ENCODE results near the gene SNX25. TPM values are rescaled to one million over a fixed set of nuclear protein-coding genes. Genes with fewer than 3 reads are reported as not detected.

The SNX25 gene
- total RNA-seq, 2 experiments from 2014 or later, result 18.9 to 21.6 TPM

DNA sequence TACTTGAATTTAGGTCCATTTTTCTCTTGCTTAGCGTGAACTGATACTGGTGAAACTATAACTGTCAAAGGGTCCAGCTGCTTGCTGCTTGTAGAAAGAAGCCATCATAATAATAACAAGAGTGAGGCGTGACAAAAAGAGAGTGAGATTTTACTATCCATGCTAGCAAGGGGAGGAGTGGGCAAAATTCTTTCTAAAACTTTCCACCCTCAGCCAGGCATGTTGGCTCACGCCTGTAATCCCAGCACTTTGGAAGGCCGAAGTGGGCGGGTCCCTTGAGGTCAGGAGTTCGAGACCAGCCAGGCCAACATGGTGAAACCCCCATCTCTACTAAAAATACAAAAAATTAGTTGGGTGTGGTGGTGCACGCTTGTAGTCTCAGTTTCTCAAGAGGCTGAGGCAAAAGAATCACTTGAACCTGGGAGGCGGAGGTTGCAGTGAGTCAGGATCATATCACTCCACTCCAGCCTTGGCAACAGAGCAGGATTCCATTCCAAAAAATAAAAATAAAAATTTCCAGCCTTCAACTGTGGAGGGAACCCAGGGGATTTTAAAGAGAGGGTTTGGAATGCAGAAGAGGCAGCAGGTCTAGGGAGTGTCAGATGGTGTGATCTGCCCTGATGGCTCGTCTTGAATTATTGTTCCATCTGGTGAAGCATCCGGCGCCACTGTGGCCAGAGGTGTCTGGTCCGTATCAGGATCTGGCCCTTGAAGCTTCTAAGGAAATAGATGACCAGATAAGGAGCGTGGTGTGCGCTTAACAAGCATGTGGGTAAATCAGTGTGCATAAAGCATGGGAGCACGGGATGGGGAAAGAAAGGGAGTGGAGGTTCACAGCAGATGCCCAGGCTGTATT lies 134.6 kb downstream of the SNX25 start:
- no peak overlapping the region for H3K4me3 Mint-ChIP-seq
- intact Hi-C loops (cut with micrococcal nuclease), result loop anchor here (1.0 to 5.0 kb wide), 5 partner anchors 50 to 922 kb away; partner anchors contain the start of gene CFAP97
- H3K4me1 Mint-ChIP-seq (ENCODE audit: low read depth), result peaks cover 65% of the 10 kb centered on the region
- no peaks in the 10 kb centered on the region for H3K9me3 Mint-ChIP-seq
- ChIA-PET CTCF (no interaction called here), POLR2A (no interaction called here)
- H3K36me3 Mint-ChIP-seq, result peaks cover 26% of the 10 kb centered on the region
- H3K27ac Mint-ChIP-seq, result peak overlapping the region; percentile 79
- H3K27me3 Mint-ChIP-seq, result no peaks in the 10 kb centered on the region
- DNase-seq, result peak; percentile 33

DNA sequence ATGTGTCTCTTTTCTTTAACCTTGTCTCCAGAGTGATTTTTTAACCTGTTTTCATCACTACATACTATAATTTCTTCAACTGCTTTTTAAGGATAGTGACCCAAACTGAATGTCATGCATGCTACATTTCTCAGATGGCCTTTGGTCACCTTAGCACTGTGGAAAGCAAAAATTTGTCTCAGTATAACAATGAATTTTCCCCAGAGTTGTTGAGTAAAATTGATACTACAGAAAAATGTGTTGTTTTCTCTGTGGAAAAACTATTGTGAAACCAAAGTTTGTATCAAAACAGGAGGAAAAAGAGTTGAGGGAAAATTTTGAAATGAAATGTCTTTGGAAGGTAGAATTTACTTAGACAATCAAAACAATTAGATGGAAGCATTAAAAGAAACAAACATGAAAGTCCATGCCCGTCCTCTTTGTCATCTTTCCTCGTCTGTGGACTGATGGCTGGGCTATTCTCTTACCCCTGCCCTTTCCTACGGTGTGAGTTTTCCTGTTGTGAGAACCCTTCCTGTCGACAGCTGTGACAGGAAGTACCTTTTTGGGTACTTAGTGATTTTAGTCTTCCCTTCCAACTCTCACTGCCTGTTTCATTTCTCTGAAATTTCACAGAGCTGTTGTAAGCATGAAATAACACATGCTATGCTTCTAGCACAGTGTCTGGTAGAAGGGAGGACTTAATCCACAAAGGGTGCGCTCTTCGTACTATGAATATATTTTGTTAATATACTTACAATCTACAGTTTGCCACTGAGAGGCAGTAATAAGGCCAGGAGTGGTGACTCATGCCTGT lies 135.5 kb downstream of the SNX25 start:
- Mint-ChIP-seq H3K36me3 (peaks cover 32% of the 10 kb centered on the region), H3K27ac (peak overlapping the region; percentile 79)
- intact Hi-C loops (cut with micrococcal nuclease), result loop anchor here (1.0 to 5.0 kb wide), 4 partner anchors 49 to 923 kb away; partner anchors contain the start of gene CFAP97

DNA sequence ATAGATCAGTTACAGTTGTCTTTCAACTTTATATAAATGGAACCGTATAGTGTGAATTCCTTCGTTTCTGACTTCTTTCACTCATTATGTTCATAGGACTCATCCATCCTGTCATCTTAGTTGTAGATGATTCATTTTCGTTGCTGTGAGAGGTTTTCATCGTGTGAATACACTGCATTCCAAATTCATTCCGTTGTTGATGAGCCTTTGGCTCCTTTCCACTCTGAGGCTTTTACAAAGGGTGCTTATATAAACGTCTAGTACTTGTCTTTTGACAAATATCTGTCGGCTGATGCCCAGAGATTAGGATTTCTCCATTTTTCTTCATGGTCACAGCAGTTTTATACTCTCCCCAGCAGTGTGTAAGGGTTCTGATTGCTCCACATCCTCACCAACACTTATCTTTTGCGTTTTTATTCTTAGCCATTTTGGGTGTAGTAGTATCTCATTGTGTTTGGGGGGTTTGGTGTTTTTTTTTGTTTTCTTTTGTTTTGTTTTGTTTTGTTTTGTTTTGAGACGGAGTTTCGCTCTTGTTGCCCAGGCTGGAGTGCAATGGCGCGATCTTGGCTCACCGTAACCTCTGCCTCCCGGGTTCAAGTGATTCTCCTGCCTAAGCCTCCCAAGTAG lies 137.7 kb downstream of the SNX25 start:
- DNase-seq, result no peak
- intact Hi-C loops (cut with micrococcal nuclease), result no loop called here
- Mint-ChIP-seq H3K27me3 (no peaks in the 10 kb centered on the region), H3K9me3 (no peaks in the 10 kb centered on the region), H3K36me3 (peaks cover 47% of the 10 kb centered on the region), H3K4me1 (ENCODE audit: low read depth) (peaks cover 34% of the 10 kb centered on the region), H3K27ac (no peak overlapping the region), H3K4me3 (no peak overlapping the region)
- ChIA-PET POLR2A (no interaction called here), CTCF (no interaction called here)

More for the DNA sequence above, 135.5 kb downstream of the SNX25 start:
- H3K4me3 Mint-ChIP-seq, result no peak overlapping the region
- H3K9me3 Mint-ChIP-seq, result no peaks in the 10 kb centered on the region
- DNase-seq, result no peak
- ChIA-PET POLR2A (no interaction called here), CTCF (interaction anchor here (1.1 kb wide), 1 partner anchor 10 kb away, joined by 4 read pairs; no protein-coding TSS in a partner anchor)
- H3K27me3 Mint-ChIP-seq, result no peaks in the 10 kb centered on the region
- peaks cover 56% of the 10 kb centered on the region for H3K4me1 Mint-ChIP-seq (ENCODE audit: low read depth)

DNA sequence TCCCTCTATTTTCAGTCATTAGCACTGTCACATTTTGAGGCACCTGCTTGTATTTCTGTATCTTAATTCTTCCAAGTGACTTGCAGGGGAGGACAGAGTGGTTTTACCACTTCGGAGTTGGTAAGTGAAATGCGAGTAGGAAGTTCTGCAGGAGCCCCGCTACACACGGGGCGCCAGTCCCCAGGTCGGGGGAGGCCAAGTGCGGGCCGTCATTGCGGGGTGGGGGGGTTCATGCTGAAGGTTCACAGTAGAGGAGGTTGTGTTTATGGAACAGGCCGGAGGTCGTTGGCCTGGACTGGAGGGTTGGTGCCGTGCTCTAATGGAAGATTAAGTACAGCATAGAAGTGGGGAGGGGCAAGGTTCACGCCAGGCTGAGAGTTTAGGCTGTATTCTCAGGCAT lies 142.3 kb downstream of the SNX25 start:
- Mint-ChIP-seq H3K36me3 (peaks cover 51% of the 10 kb centered on the region), H3K4me1 (ENCODE audit: low read depth) (peaks cover 3% of the 10 kb centered on the region), H3K9me3 (no peaks in the 10 kb centered on the region), H3K27ac (no peak overlapping the region), H3K4me3 (no peak overlapping the region), H3K27me3 (no peaks in the 10 kb centered on the region)
- no peak for DNase-seq
- ChIA-PET POLR2A (no interaction called here), CTCF (no interaction called here)
- intact Hi-C loops (cut with micrococcal nuclease), result no loop called here

DNA sequence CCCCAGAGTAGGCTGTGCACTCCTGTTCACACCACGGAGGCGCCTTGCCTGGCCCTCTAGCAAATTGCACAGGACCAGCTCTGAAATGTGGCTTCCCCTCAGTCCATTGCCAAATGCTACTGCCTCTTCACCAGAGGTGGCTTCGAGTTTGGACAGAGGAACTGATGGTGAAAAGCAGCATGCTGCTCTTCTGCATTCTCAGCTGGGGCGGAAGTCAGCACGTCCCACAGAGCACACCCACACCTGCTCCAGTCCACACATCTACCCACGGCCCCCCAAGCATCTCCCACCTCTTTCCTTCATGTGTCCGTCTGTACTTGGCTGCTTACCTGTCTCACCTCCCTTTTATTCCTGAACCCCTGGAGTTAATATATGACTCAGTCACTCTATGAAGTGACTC lies 142.8 kb downstream of the SNX25 start:
- DNase-seq, result no peak
- intact Hi-C loops (cut with micrococcal nuclease), result no loop called here
- no peak overlapping the region for H3K4me3 Mint-ChIP-seq
- H3K4me1 Mint-ChIP-seq (ENCODE audit: low read depth), result peaks cover 4% of the 10 kb centered on the region
- peaks cover 46% of the 10 kb centered on the region for H3K36me3 Mint-ChIP-seq
- no peak overlapping the region for H3K27ac Mint-ChIP-seq
- no peaks in the 10 kb centered on the region for H3K27me3 Mint-ChIP-seq
- POLR2A ChIA-PET, result no interaction called here
- no peaks in the 10 kb centered on the region for H3K9me3 Mint-ChIP-seq
- CTCF ChIA-PET, result no interaction called here

DNA sequence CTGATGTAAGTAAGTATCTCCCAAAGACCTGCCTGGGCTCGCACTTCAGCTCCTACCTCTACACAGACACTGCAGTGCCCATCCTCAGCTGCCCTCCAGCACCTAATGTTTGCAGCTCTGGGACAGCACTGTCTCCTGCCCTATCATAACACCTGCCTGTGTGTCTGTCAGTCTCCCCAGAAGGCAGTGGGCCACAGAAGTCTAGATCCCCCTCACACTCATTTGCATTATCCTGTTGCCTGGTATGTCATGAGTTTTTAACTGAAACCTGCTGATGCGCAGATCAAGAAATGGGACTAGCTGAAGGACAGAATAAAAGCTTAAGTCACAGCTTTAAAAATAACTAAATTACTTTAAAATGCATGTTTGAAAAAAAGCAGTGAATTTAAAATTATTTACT lies 143.3 kb downstream of the SNX25 start:
- peaks cover 9% of the 10 kb centered on the region for H3K4me1 Mint-ChIP-seq (ENCODE audit: low read depth)
- no peak overlapping the region for H3K4me3 Mint-ChIP-seq
- H3K27ac Mint-ChIP-seq, result no peak overlapping the region
- no peaks in the 10 kb centered on the region for H3K27me3 Mint-ChIP-seq
- no peaks in the 10 kb centered on the region for H3K9me3 Mint-ChIP-seq
- ChIA-PET POLR2A (no interaction called here), CTCF (no interaction called here)
- DNase-seq, result no peak
- intact Hi-C loops (cut with micrococcal nuclease), result no loop called here
- peaks cover 46% of the 10 kb centered on the region for H3K36me3 Mint-ChIP-seq

DNA sequence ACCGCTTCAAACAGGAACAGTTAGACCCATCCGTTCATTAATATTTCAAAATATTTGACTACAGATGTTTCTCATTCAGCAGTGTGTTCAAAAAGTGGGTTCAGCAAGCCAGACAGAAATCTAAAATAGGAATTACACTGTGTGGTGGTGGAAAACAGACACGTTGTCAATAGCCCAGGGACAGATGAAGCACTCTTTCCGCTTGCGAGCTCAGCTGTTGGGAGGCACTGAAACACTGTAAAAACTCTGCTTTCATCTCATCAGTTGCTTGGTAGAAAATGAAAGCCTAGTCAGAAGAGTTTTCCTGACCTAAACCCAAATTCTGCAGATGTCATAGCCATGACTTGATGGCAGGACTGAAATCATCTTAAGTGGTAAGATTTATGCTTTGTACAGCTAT lies 147.8 kb downstream of the SNX25 start:
- CTCF ChIA-PET, result no interaction called here
- intact Hi-C loops (cut with micrococcal nuclease), result loop anchor here (5.0 kb wide), 1 partner anchor 40 kb away; the partner anchor contains the start of genes ANKRD37 and LRP2BP
- no peak overlapping the region for H3K4me3 Mint-ChIP-seq
- no peaks in the 10 kb centered on the region for H3K9me3 Mint-ChIP-seq
- peaks cover 11% of the 10 kb centered on the region for H3K4me1 Mint-ChIP-seq (ENCODE audit: low read depth)
- DNase-seq, result peak; percentile 48
- POLR2A ChIA-PET, result no interaction called here
- peak overlapping the region; percentile 7 for H3K27ac Mint-ChIP-seq
- H3K27me3 Mint-ChIP-seq, result no peaks in the 10 kb centered on the region
- peaks cover 18% of the 10 kb centered on the region for H3K36me3 Mint-ChIP-seq

DNA sequence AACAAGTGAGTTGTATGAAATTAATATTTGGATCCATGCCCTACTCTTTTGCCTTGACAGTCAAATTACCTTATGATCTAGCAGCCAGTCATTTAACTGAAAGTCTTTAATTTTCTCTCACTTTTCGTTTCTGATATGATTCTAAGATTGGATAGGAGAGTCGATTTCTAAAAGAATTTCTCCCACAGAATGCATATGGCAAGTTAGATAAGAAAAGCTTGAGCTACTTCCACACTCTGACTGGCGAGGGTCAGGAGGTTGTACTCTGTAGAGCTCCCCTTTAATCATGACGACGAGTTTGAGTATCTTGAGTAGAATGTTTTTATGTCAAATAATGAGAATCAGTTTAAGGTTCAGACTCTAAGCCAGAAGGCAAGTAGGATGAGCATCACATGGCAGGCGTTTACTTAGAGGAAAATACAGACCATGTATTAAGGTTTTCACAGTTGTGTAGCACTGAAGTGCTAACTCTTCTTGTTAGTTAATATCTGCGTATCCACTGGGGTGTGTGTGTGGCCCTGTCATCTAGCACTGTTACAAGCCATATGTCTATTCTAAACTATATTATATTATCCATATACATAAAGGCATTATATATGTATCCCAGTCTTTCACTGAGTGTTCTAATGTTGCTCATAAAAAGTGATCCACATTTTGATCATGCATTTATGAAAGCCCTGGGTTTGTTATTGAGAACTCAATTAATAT lies 148.5 kb downstream of the SNX25 start:
- Mint-ChIP-seq H3K4me3 (no peak overlapping the region), H3K4me1 (ENCODE audit: low read depth) (peaks cover 11% of the 10 kb centered on the region), H3K9me3 (no peaks in the 10 kb centered on the region), H3K36me3 (peaks cover 15% of the 10 kb centered on the region), H3K27me3 (no peaks in the 10 kb centered on the region), H3K27ac (no peak overlapping the region)
- no peak for DNase-seq
- ChIA-PET CTCF (no interaction called here), POLR2A (no interaction called here)
- intact Hi-C loops (cut with micrococcal nuclease), result loop anchor here (5.0 kb wide), 1 partner anchor 39 kb away; the partner anchor contains the start of genes ANKRD37 and LRP2BP

DNA sequence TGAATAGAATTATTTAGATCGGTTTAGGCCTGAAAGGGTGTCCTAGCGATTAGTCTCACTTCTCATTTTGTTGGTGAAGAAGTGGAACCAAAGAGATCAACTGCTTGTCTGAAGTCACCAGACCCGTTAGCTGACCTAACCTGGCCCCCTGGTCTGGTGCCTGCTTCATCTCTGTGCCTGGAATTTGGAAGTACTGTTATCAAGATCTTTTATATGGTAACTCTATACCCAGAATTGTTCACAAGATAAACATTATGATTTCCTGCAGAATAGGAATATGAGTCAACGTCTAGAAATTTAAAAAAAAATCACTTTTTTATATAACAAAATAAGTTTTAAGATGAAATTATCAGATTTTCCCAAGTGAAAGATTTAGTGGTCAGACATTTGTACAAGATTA lies 149.1 kb downstream of the SNX25 start:
- peaks cover 11% of the 10 kb centered on the region for H3K4me1 Mint-ChIP-seq (ENCODE audit: low read depth)
- intact Hi-C loops (cut with micrococcal nuclease), result loop anchor here (5.0 kb wide), 1 partner anchor 39 kb away; the partner anchor contains the start of genes ANKRD37 and LRP2BP
- CTCF ChIA-PET, result no interaction called here
- POLR2A ChIA-PET, result no interaction called here
- H3K27ac Mint-ChIP-seq, result no peak overlapping the region
- no peaks in the 10 kb centered on the region for H3K9me3 Mint-ChIP-seq
- H3K4me3 Mint-ChIP-seq, result no peak overlapping the region
- H3K36me3 Mint-ChIP-seq, result peaks cover 13% of the 10 kb centered on the region
- no peaks in the 10 kb centered on the region for H3K27me3 Mint-ChIP-seq
- no peak for DNase-seq

DNA sequence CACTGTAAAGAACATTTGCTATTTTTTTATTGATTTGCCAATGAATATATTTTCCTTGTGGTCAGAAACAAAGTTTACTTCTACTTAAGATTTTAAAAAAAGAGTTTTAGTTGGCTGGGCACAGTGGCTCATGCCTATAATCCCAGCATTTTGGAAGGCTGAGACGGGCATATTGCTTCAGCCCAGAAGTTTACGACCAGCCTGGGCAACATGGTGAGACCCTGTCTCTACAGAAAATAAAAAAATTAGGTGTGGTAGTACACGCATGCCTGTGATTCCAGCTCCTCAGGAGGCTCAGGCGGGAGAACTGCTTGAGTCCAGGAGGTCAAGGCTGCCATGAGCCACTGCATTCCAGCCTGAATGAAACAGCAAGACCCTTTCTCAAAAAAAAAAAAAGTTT lies 149.6 kb downstream of the SNX25 start:
- peaks cover 11% of the 10 kb centered on the region for H3K36me3 Mint-ChIP-seq
- no peaks in the 10 kb centered on the region for H3K27me3 Mint-ChIP-seq
- ChIA-PET CTCF (no interaction called here), POLR2A (no interaction called here)
- H3K4me1 Mint-ChIP-seq (ENCODE audit: low read depth), result peaks cover 11% of the 10 kb centered on the region
- DNase-seq, result no peak
- H3K4me3 Mint-ChIP-seq, result no peak overlapping the region
- intact Hi-C loops (cut with micrococcal nuclease), result loop anchor here (5.0 kb wide), 1 partner anchor 38 kb away; the partner anchor contains the start of genes ANKRD37 and LRP2BP
- no peak overlapping the region for H3K27ac Mint-ChIP-seq
- no peaks in the 10 kb centered on the region for H3K9me3 Mint-ChIP-seq

DNA sequence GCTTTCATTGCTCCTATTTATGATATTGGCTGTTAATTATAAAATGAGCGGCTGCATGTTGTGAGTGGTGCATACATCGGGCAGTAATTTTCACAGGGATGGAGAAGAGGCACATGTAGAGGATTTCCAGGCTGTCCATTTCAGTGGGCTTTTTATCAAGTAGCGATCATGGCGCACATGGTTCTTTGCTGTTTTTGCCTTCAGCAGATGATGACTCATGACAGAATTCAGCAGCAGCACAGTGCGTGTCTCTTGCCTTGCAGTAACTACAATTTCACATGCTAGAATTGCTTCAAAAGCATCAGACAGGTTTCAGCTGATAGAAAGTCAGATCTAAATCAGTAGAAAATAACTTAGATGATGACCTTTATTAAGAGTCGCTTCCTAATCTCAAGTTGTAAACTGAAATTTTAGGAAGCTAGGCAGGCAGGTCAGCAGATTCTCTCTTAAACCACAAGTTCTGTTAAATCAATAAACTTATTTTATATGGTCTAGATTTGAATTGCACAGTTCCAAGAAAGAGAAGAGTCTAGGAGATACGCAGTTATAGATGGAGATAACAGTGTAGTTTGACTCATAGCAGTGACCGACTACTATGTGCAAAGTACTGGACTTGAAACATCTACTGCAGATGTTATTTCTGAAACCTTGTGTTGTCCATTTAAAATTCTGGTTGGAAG lies 150.5 kb downstream of the SNX25 start:
- H3K27me3 Mint-ChIP-seq, result no peaks in the 10 kb centered on the region
- no peak overlapping the region for H3K4me3 Mint-ChIP-seq
- ChIA-PET CTCF (no interaction called here), POLR2A (no interaction called here)
- no peak overlapping the region for H3K27ac Mint-ChIP-seq
- DNase-seq, result no peak
- H3K9me3 Mint-ChIP-seq, result no peaks in the 10 kb centered on the region
- peaks cover 11% of the 10 kb centered on the region for H3K4me1 Mint-ChIP-seq (ENCODE audit: low read depth)
- intact Hi-C loops (cut with micrococcal nuclease), result loop anchor here (5.0 kb wide), 1 partner anchor 37 kb away; the partner anchor contains the start of genes ANKRD37 and LRP2BP
- peaks cover 7% of the 10 kb centered on the region for H3K36me3 Mint-ChIP-seq

Data from activated CD4-positive, alpha-beta memory T cell treated with anti-CD3 and anti-CD28 coated beads for 36 hours (primary cell).